Esophagus (tissue), 2 donors: ENCODE measurements around the gene MESP2. TPM values are rescaled to one million over a fixed set of nuclear protein-coding genes. Genes with fewer than 3 reads are reported as not detected.

Experiments
- H3K27ac ChIP-seq, 2 donors: one replicate each; pipeline ENCODE4 v1.5.1; 2013; ENCODE audit warnings: low read depth in 2 of 2, mild to moderate bottlenecking in 2 of 2, inconsistent platforms in 1 of 2, low read length in 1 of 2, moderate library complexity in 1 of 2
- H3K27me3 ChIP-seq, 2 donors: one replicate each; pipeline ENCODE4 v1.6.1; 2013; ENCODE audit warnings: low read length in 2 of 2, control low read depth in 1 of 2, mild to moderate bottlenecking in 1 of 2; ENCODE audit not compliant: insufficient read depth in 2 of 2, control insufficient read depth in 1 of 2
- H3K36me3 ChIP-seq, 2 donors: one replicate each; pipeline ENCODE4 v1.6.1; 2013; ENCODE audit warnings: low read length in 1 of 2; ENCODE audit not compliant: control insufficient read depth in 2 of 2, insufficient read depth in 2 of 2
- H3K4me1 ChIP-seq, 2 donors: one replicate each; pipeline ENCODE4 v1.6.1; 2013; ENCODE audit warnings: low read length in 1 of 2; ENCODE audit not compliant: control insufficient read depth in 2 of 2, insufficient read depth in 2 of 2
- H3K4me3 ChIP-seq, 2 donors: one replicate each; pipeline ENCODE4 v1.5.1; 2013; ENCODE audit warnings: low read length in 2 of 2, mild to moderate bottlenecking in 2 of 2, low read depth in 1 of 2, moderate library complexity in 1 of 2
- H3K9me3 ChIP-seq, 2 donors: one replicate each; pipeline ENCODE4 v1.6.1; 2013; ENCODE audit warnings: mild to moderate bottlenecking in 2 of 2, low read depth in 1 of 2, low read length in 1 of 2, moderate library complexity in 1 of 2; ENCODE audit not compliant: control insufficient read depth in 2 of 2, insufficient read depth in 1 of 2
- WGBS, 2 donors: extraction: QIAGEN DNeasy Blood & Tissue Kit; methylation state at CpG; one replicate each; pipeline ENCODE4 v1.1.7; 2013; 5-methylcytosine and 5-hydroxymethylcytosine counted together
- polyA plus RNA-seq, 2 donors: library from polyadenylated mRNA; stranded (reverse); fragments of 200-250 nt; gene quantifications; one replicate each; pipeline ENCODE4 v1.2.3, GENCODE V29; 2013
- donor health status: healthy with polysubstance abuse.
- donor health status: Bipolar disorder and iron deficiency.

The MESP2 gene
- under 1 TPM; 0.56 to 0.75 TPM for polyA plus RNA-seq

- H3K4me3 ChIP-seq = peak within 1 kb of the TSS; percentile 7 to 47
- H3K27ac ChIP-seq = peak within 1 kb of the TSS in 1 of 2 donors; percentile 1
- WGBS, 2 donors = 9 to 12% methylated on average over 66 to 82 of the region's 82 CpGs
- H3K27me3 ChIP-seq = no peaks in the 10 kb centered on the region
- H3K9me3 ChIP-seq = no peaks in the 10 kb centered on the region
- H3K4me1 ChIP-seq = peaks cover 0 to 23% of the 10 kb centered on the region in 2 donors
- H3K36me3 ChIP-seq = no peaks in the 10 kb centered on the region
Observed at GRCh38 chr15:89776274-89777072, at the start of gene MESP2. MESP2 (plus strand) TSS chr15:89776332; CDS start chr15:89776358, 26 bp downstream.

DNA sequence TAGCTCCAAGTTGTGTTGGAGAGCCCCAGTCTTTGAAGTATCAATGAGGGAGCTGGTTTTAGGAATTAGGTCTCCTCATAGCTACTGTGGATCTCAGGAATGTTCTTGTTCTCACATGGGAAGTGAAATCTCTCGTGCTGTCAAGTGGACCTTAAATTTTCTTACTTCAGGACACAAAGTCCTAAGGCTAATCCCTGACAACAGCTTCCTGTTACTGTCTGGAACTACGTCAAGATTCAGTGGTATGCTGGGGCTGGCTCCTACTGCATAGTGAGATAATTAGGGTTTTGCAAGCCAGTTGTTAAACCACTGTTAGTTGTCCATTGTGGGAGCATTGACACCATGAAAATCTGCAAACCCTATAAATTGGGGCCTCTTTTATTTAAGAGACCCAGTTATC lies 47.9 kb upstream of the MESP2 start:
- H3K27ac ChIP-seq = no peak overlapping the region
- no peaks in the 10 kb centered on the region for H3K36me3 ChIP-seq
- no peak overlapping the region for H3K4me3 ChIP-seq
- 45% methylated on average over 2 of the region's 2 CpGs for WGBS, 2 donors
- H3K4me1 ChIP-seq = no peaks in the 10 kb centered on the region
- no peaks in the 10 kb centered on the region for H3K27me3 ChIP-seq
- H3K9me3 ChIP-seq = no peaks in the 10 kb centered on the region

GRCh38 chr15:89731275-89731674 lies 44.9 kb upstream of the MESP2 start:
- no peaks in the 10 kb centered on the region for H3K36me3 ChIP-seq
- no peaks in the 10 kb centered on the region for H3K27me3 ChIP-seq
- WGBS, 2 donors = 83 to 86% methylated on average over 5 of the region's 5 CpGs
- H3K27ac ChIP-seq = no peak overlapping the region
- no peaks in the 10 kb centered on the region for H3K4me1 ChIP-seq
- no peaks in the 10 kb centered on the region for H3K9me3 ChIP-seq
- H3K4me3 ChIP-seq = no peak overlapping the region

GRCh38 chr15:89732451-89733172 lies 43.5 kb upstream of the MESP2 start:
- no peaks in the 10 kb centered on the region for H3K27me3 ChIP-seq
- H3K27ac ChIP-seq = no peak overlapping the region
- H3K36me3 ChIP-seq = no peaks in the 10 kb centered on the region
- H3K9me3 ChIP-seq = no peaks in the 10 kb centered on the region
- H3K4me1 ChIP-seq = no peaks in the 10 kb centered on the region
- WGBS, 2 donors = 57 to 67% methylated on average over 8 of the region's 8 CpGs
- no peak overlapping the region for H3K4me3 ChIP-seq

DNA sequence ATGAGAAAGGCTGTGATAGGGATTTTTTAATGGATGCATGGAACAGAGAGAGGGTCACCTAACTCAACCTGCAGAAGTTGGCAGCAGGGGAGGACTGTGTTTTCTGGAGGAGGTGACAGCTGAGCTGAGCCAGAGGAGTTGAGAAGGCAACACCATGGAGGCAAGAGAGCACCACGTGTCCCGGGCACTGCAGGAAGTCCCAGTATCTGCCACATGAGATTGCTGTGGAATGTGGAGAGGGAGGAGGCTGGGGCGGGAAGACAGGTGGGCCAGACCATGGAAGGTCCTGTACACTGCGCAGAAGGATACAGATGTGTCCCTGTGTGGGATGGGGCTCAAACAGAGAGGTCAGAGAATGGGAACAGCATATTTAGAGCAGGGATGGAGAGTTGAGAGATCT lies 40.4 kb upstream of the MESP2 start:
- Histone ChIP-seq H3K4me1 (no peaks in the 10 kb centered on the region), H3K36me3 (no peaks in the 10 kb centered on the region), H3K9me3 (no peaks in the 10 kb centered on the region), H3K27ac (no peak overlapping the region), H3K4me3 (no peak overlapping the region), H3K27me3 (no peaks in the 10 kb centered on the region)
- WGBS, 2 donors = 61 to 71% methylated on average over 4 of the region's 4 CpGs

GRCh38 chr15:89740137-89740536 lies 36.0 kb upstream of the MESP2 start:
- Histone ChIP-seq H3K27me3 (no peaks in the 10 kb centered on the region), H3K9me3 (no peaks in the 10 kb centered on the region), H3K27ac (no peak overlapping the region), H3K4me1 (no peaks in the 10 kb centered on the region), H3K4me3 (no peak overlapping the region), H3K36me3 (no peaks in the 10 kb centered on the region)
- 4 to 5% methylated on average over 8 of the region's 8 CpGs for WGBS, 2 donors

DNA sequence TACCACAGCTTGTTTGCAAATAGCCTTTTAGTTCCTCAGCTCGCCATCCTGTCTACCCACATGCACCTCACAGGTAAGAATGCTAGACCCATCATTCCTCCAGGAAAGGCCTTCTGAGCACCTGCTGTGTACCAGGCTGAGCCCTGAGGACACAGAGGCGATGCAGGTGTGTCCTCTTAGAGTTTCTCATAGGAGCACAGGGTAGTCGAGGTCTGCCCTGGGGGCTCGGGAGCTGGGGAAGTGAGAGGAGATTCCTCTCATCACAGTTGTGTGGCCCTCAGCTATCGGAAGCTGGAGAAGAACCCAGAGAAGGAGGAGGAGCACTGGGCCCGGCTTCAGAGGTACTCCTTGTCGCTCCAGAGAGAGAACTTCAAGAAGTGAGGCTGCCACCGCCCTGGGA lies 33.1 kb upstream of the MESP2 start:
- H3K4me1 ChIP-seq = peaks cover 0 to 12% of the 10 kb centered on the region in 2 donors
- 81 to 83% methylated on average over 8 of the region's 8 CpGs for WGBS, 2 donors
- no peaks in the 10 kb centered on the region for H3K27me3 ChIP-seq
- no peaks in the 10 kb centered on the region for H3K36me3 ChIP-seq
- no peak overlapping the region for H3K4me3 ChIP-seq
- H3K9me3 ChIP-seq = peaks cover 0 to 2% of the 10 kb centered on the region in 2 donors
- no peak overlapping the region for H3K27ac ChIP-seq

DNA sequence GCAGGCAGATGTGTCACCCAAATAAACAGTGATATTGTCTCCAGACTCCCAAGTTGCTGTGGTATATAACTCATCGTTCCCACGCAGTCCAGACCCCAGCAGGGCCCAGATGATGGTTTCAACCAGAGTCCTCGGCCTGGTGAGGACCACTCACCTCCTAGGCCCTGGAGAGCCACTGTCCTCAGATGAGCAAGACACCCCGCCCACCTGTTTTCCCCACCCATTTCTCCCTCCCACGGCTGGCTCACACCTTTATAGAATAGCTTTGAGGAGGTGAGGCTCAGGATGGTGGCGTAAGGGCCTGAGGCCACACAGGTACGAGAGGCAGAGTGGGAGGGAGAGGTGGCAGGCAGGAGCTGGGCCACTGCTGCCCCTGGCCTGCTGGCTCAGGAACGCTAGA lies 32.5 kb upstream of the MESP2 start:
- no peaks in the 10 kb centered on the region for H3K36me3 ChIP-seq
- H3K4me1 ChIP-seq = peaks cover 0 to 12% of the 10 kb centered on the region in 2 donors
- no peak overlapping the region for H3K4me3 ChIP-seq
- H3K9me3 ChIP-seq = peaks cover 0 to 2% of the 10 kb centered on the region in 2 donors
- no peaks in the 10 kb centered on the region for H3K27me3 ChIP-seq
- no peak overlapping the region for H3K27ac ChIP-seq
- 63 to 79% methylated on average over 8 of the region's 8 CpGs for WGBS, 2 donors

DNA sequence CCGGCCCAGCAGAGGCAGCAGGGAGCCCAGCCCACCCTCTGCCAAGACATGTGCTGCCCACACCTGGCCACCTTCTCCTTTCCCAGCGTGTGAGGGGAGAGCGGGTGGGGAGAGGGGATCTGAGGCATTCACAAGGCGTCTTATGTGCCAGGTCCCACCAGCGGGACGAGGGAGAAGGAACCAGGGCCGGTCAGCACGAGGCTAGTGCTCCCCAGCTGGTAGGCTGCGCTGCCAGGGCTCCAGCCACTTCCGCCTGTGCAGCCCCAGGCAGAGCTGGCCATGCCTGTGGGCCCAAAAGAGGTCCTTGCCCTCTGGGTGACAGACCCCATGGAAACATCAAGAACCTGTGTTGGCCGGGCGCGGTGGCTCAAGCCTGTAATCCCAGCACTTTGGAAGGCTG lies 31.0 kb upstream of the MESP2 start:
- H3K4me3 ChIP-seq = no peak overlapping the region

More for the DNA sequence above, 31.0 kb upstream of the MESP2 start:
- Histone ChIP-seq H3K36me3 (no peaks in the 10 kb centered on the region), H3K4me1 (peaks cover 0 to 16% of the 10 kb centered on the region in 2 donors), H3K27me3 (no peaks in the 10 kb centered on the region), H3K27ac (no peak overlapping the region), H3K9me3 (peaks cover 0 to 2% of the 10 kb centered on the region in 2 donors)
- 82 to 83% methylated on average over 12 to 13 of the region's 13 CpGs for WGBS, 2 donors
